Esophagus (tissue), 2 donors: ENCODE measurements around the gene MTUS2. TPM values are rescaled to one million over a fixed set of nuclear protein-coding genes. Genes with fewer than 3 reads are reported as not detected.

Experiments
- H3K27ac ChIP-seq, 2 donors: one replicate each; pipeline ENCODE4 v1.5.1; 2013; ENCODE audit warnings: low read depth in 2 of 2, mild to moderate bottlenecking in 2 of 2, inconsistent platforms in 1 of 2, low read length in 1 of 2, moderate library complexity in 1 of 2
- H3K27me3 ChIP-seq, 2 donors: one replicate each; pipeline ENCODE4 v1.6.1; 2013; ENCODE audit warnings: low read length in 2 of 2, control low read depth in 1 of 2, mild to moderate bottlenecking in 1 of 2; ENCODE audit not compliant: insufficient read depth in 2 of 2, control insufficient read depth in 1 of 2
- H3K36me3 ChIP-seq, 2 donors: one replicate each; pipeline ENCODE4 v1.6.1; 2013; ENCODE audit warnings: low read length in 1 of 2; ENCODE audit not compliant: control insufficient read depth in 2 of 2, insufficient read depth in 2 of 2
- H3K4me1 ChIP-seq, 2 donors: one replicate each; pipeline ENCODE4 v1.6.1; 2013; ENCODE audit warnings: low read length in 1 of 2; ENCODE audit not compliant: control insufficient read depth in 2 of 2, insufficient read depth in 2 of 2
- H3K4me3 ChIP-seq, 2 donors: one replicate each; pipeline ENCODE4 v1.5.1; 2013; ENCODE audit warnings: low read length in 2 of 2, mild to moderate bottlenecking in 2 of 2, low read depth in 1 of 2, moderate library complexity in 1 of 2
- H3K9me3 ChIP-seq, 2 donors: one replicate each; pipeline ENCODE4 v1.6.1; 2013; ENCODE audit warnings: mild to moderate bottlenecking in 2 of 2, low read depth in 1 of 2, low read length in 1 of 2, moderate library complexity in 1 of 2; ENCODE audit not compliant: control insufficient read depth in 2 of 2, insufficient read depth in 1 of 2
- WGBS, 2 donors: extraction: QIAGEN DNeasy Blood & Tissue Kit; methylation state at CpG; one replicate each; pipeline ENCODE4 v1.1.7; 2013; 5-methylcytosine and 5-hydroxymethylcytosine counted together
- polyA plus RNA-seq, 2 donors: library from polyadenylated mRNA; stranded (reverse); fragments of 200-250 nt; gene quantifications; one replicate each; pipeline ENCODE4 v1.2.3, GENCODE V29; 2013
- donor health status: healthy with polysubstance abuse.
- donor health status: Bipolar disorder and iron deficiency.

MTUS2 gene
- polyA plus RNA-seq, 2 donors = 0.20 to 0.33 TPM

GRCh38 chr13:29521336-29521735 is 701.2 kb downstream of the MTUS2 start:
- WGBS, 2 donors = 90 to 92% methylated on average over 14 of the region's 14 CpGs
- H3K27me3 ChIP-seq = no peaks in the 10 kb centered on the region
- no peaks in the 10 kb centered on the region for H3K9me3 ChIP-seq
- H3K36me3 ChIP-seq = peaks cover 6 to 58% of the 10 kb centered on the region in 2 donors
- H3K27ac ChIP-seq = no peak overlapping the region
- H3K4me1 ChIP-seq = no peaks in the 10 kb centered on the region
- H3K4me3 ChIP-seq = no peak overlapping the region

DNA sequence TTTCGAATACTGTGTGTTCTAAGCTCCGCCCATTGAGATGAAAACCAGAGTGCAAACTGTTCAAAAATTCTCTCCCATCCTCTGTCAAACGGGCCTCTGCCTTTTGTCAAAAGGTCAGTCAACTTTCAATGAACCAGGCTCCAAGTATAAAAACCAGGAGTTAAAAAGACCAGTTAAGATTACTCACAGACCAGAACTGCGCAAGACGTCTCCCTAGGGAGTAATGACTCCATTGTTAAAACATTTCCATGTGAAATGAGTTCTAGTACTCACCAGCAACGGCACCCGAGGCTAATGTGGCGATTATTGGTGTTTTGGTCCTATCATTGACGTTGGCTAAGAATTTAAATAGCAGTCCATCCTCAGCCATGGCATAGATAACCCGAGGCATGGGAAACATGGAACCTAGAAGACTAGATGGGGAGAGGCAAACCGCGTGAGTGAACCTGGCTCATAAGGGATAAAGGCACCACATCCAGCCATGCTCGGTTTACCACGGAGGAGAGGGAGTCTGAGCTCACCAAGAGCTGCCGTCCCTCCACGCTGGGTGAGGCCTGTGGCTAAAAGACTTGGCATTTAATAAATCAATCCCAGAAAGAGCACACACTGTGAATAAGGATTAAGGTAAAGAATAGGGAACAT is 702.0 kb downstream of the MTUS2 start:
- Histone ChIP-seq H3K9me3 (no peaks in the 10 kb centered on the region), H3K27ac (no peak overlapping the region), H3K36me3 (peaks cover 6 to 55% of the 10 kb centered on the region in 2 donors), H3K4me3 (no peak overlapping the region), H3K4me1 (no peaks in the 10 kb centered on the region), H3K27me3 (no peaks in the 10 kb centered on the region)
- WGBS, 2 donors = 77 to 80% methylated on average over 16 of the region's 16 CpGs

DNA sequence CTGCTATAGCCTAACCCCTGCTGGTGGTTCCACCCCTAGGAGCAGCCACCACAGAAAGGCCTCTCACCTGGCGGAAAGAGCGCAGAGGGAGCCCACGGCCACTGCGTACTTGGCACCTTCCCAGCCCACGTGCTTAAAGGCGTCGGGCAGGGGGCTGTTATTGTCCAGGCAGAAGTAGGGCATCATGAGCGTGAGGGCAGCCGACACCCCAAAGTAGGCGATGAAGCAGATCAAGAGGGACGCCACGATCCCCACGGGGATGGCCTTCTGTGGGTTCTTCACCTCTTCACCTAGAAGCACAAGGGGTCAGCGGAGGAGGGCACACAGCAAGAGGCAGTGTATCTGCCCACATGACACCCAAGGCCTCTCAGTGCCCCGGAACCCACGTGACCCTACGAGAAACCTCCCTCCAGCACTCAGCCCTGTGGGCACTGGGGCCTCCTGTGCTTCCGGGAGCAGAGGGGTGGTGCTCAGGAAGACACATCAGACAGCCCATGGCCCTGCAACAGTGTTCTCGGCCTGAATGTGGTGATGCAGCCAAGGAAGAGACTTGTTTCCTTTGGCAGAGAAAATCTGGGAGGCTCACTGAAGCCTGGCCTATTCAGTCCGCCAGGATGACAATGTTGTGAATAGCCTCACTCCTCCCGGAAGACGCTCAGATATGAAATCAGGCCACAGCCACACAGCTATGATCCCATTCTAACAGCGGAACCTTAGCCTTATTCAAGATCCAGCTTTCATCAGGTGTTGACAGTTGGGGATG is 703.2 kb downstream of the MTUS2 start:
- H3K9me3 ChIP-seq = no peaks in the 10 kb centered on the region
- H3K27me3 ChIP-seq = no peaks in the 10 kb centered on the region
- no peaks in the 10 kb centered on the region for H3K4me1 ChIP-seq
- no peak overlapping the region for H3K27ac ChIP-seq
- no peak overlapping the region for H3K4me3 ChIP-seq
- WGBS, 2 donors = 82 to 90% methylated on average over 23 of the region's 23 CpGs
- H3K36me3 ChIP-seq = peaks cover 9 to 60% of the 10 kb centered on the region in 2 donors

GRCh38 chr13:29524176-29524575 is 704.0 kb downstream of the MTUS2 start:
- 79 to 88% methylated on average over 17 of the region's 17 CpGs for WGBS, 2 donors
- Histone ChIP-seq H3K27ac (no peak overlapping the region), H3K36me3 (peaks cover 12 to 59% of the 10 kb centered on the region in 2 donors), H3K4me3 (no peak overlapping the region), H3K4me1 (no peaks in the 10 kb centered on the region), H3K9me3 (no peaks in the 10 kb centered on the region), H3K27me3 (no peaks in the 10 kb centered on the region)

GRCh38 chr13:29524641-29525040 is 704.5 kb downstream of the MTUS2 start:
- Histone ChIP-seq H3K4me1 (no peaks in the 10 kb centered on the region), H3K9me3 (no peaks in the 10 kb centered on the region), H3K27ac (no peak overlapping the region), H3K4me3 (no peak overlapping the region), H3K27me3 (no peaks in the 10 kb centered on the region), H3K36me3 (peaks cover 10 to 59% of the 10 kb centered on the region in 2 donors)
- 79 to 80% methylated on average over 9 of the region's 9 CpGs for WGBS, 2 donors

DNA sequence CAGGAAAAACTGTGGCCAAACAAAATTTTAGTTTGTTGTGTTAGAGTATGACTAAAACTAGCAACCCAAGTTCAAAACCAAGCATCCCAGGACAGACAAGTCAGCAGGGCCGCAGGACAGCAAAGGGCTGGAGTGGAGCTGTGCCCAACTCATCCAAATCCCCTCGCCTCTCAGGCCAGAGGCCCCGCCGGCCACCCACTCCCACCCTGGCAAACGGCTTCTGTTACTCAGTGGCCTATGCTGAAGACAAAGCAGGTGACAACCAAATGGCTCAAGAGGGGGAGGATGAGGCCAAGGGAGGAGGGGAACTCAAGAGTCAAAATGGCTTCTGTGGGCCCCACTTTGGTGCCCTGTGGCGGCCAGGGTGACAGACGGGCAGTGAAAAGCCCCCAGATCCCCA is 705.6 kb downstream of the MTUS2 start:
- H3K4me3 ChIP-seq = no peak overlapping the region
- no peak overlapping the region for H3K27ac ChIP-seq
- no peaks in the 10 kb centered on the region for H3K9me3 ChIP-seq
- no peaks in the 10 kb centered on the region for H3K4me1 ChIP-seq
- no peaks in the 10 kb centered on the region for H3K27me3 ChIP-seq
- WGBS, 2 donors = 90 to 92% methylated on average over 7 of the region's 7 CpGs
- peaks cover 11 to 57% of the 10 kb centered on the region in 2 donors for H3K36me3 ChIP-seq

GRCh38 chr13:29526741-29527140 is 706.6 kb downstream of the MTUS2 start:
- Histone ChIP-seq H3K36me3 (peaks cover 13 to 54% of the 10 kb centered on the region in 2 donors), H3K4me3 (no peak overlapping the region), H3K27me3 (no peaks in the 10 kb centered on the region), H3K4me1 (no peaks in the 10 kb centered on the region), H3K9me3 (no peaks in the 10 kb centered on the region), H3K27ac (no peak overlapping the region)
- WGBS, 2 donors = 88 to 89% methylated on average over 14 of the region's 14 CpGs

- H3K36me3 ChIP-seq = peaks cover 13 to 49% of the 10 kb centered on the region in 2 donors
- no peaks in the 10 kb centered on the region for H3K4me1 ChIP-seq
- 87 to 92% methylated on average over 8 of the region's 8 CpGs for whole genome bisulfite sequencing, 2 donors
- no peaks in the 10 kb centered on the region for H3K27me3 ChIP-seq
- no peaks in the 10 kb centered on the region for H3K9me3 ChIP-seq
- H3K27ac ChIP-seq = no peak overlapping the region
- H3K4me3 ChIP-seq = peak overlapping the region in 1 of 2 donors; percentile 1
Observed at GRCh38 chr13:29527511-29527910, 707.4 kb downstream of the MTUS2 start.

DNA sequence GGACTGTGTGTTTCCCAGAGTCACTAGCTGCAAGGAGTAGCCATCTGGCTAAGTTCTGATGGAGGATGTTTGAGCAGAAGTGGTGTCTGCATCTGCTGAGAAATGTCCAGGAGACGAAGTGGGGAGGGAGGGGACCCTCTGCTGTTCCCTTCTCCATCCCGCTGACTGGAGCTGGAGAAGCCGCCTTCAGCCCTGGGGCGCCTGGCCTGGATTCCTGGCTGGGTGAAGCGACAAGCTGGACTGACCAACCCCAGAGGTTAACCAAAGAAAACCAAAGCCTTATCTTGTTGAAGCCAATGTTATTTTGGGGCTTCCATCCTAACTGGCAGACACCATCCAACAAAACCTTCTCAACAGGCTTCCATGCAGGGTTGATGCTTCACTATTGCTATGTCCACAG is 707.8 kb downstream of the MTUS2 start:
- Histone ChIP-seq H3K27ac (no peak overlapping the region), H3K9me3 (no peaks in the 10 kb centered on the region), H3K36me3 (peaks cover 13 to 48% of the 10 kb centered on the region in 2 donors), H3K27me3 (no peaks in the 10 kb centered on the region), H3K4me1 (no peaks in the 10 kb centered on the region), H3K4me3 (no peak overlapping the region)
- 88 to 90% methylated on average over 5 of the region's 5 CpGs for WGBS, 2 donors

DNA sequence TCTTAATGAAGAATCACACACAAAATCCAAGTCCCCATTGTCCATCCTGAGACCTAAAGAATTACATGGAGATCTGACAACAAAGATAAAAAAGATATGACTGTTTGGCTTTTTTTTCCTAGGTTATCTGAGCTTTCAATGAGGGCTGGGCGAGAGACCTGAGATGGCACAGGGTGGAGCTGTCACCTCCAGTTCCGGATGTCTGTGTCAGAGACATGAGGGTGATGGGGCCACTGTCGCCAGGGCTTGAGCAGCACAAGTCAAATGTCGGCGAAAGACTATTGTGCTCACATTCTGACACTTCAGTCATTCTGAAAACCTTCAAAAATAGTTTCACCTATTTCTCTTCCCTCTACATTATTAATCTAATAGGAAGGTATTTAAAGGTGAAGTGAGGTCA is 709.6 kb downstream of the MTUS2 start:
- WGBS, 2 donors = 90 to 95% methylated on average over 5 of the region's 5 CpGs

More for the DNA sequence above, 709.6 kb downstream of the MTUS2 start:
- H3K4me1 ChIP-seq = no peaks in the 10 kb centered on the region
- H3K27ac ChIP-seq = no peak overlapping the region
- no peaks in the 10 kb centered on the region for H3K9me3 ChIP-seq
- peaks cover 9 to 38% of the 10 kb centered on the region in 2 donors for H3K36me3 ChIP-seq
- H3K27me3 ChIP-seq = no peaks in the 10 kb centered on the region
- H3K4me3 ChIP-seq = no peak overlapping the region
